Large intestine (tissue), 3 donors: ENCODE results near the gene PUDP. TPM values are rescaled to one million over a fixed set of nuclear protein-coding genes. Genes with fewer than 3 reads are reported as not detected.

Source experiments
- DNase-seq, 2 donors: peaks; one replicate each; pipeline versions ENCODE4 v3.0.0 to v3.0.0-alpha.2; 2013
- H3K27ac ChIP-seq: one replicate; pipeline ENCODE4 v1.5.1; 2013; ENCODE audit warnings: low read length
- H3K27me3 ChIP-seq: 2 replicates; pipeline ENCODE4 v1.6.1; 2013; ENCODE audit warnings: low read length; ENCODE audit not compliant: control insufficient read depth, insufficient read depth
- H3K36me3 ChIP-seq: 2 replicates; pipeline ENCODE4 v1.6.1; 2013; ENCODE audit warnings: low read length; ENCODE audit not compliant: control insufficient read depth, insufficient read depth
- H3K4me1 ChIP-seq: one replicate; pipeline ENCODE4 v1.6.1; 2013; ENCODE audit warnings: low read length; ENCODE audit not compliant: control insufficient read depth, insufficient read depth
- H3K4me3 ChIP-seq: one replicate; pipeline ENCODE4 v1.5.1; 2013; ENCODE audit warnings: low read length
- H3K9me3 ChIP-seq: one replicate; pipeline ENCODE4 v1.6.1; 2013; ENCODE audit warnings: mild to moderate bottlenecking, low read depth, low read length, moderate library complexity; ENCODE audit not compliant: control insufficient read depth
- WGBS: methylation state at CpG from one replicate; pipeline ENCODE4 v1.1.5; 2013; ENCODE audit warnings: low lambda C conversion rate; ENCODE audit not compliant: insufficient coverage; 5-methylcytosine and 5-hydroxymethylcytosine counted together
- polyA plus RNA-seq: library from polyadenylated mRNA; unstranded; fragments of 120-200 nt; gene quantifications from one replicate; pipeline ENCODE4 v1.2.1, GENCODE V29; 2013

Gene PUDP
- polyA plus RNA-seq, 1 donor, result 25.9 TPM

- no CpG with 5 or more reads among the region's 7 CpGs for WGBS
- no peaks in the 10 kb centered on the region for H3K9me3 ChIP-seq
- H3K27ac ChIP-seq, result no peak overlapping the region
- no peaks in the 10 kb centered on the region for H3K4me1 ChIP-seq
- H3K27me3 ChIP-seq, result no peaks in the 10 kb centered on the region
- no peak overlapping the region for H3K4me3 ChIP-seq
- peaks cover 5% of the 10 kb centered on the region for H3K36me3 ChIP-seq
- DNase-seq, result no peak
Measured at GRCh38 chrX:7067256-7067655, 80.7 kb downstream of the PUDP start.

- Histone ChIP-seq H3K4me1 (no peaks in the 10 kb centered on the region), H3K27me3 (no peaks in the 10 kb centered on the region), H3K36me3 (peaks cover 6% of the 10 kb centered on the region), H3K9me3 (no peaks in the 10 kb centered on the region), H3K4me3 (no peak overlapping the region), H3K27ac (no peak overlapping the region)
- no CpG with 5 or more reads among the region's 8 CpGs for WGBS
- DNase-seq, result no peak
Measured at GRCh38 chrX:7065473-7065872, 82.5 kb downstream of the PUDP start.

- no CpG with 5 or more reads among the region's 1 CpG for WGBS
- no peak overlapping the region for H3K4me3 ChIP-seq
Measured at GRCh38 chrX:7062903-7063302, 85.0 kb downstream of the PUDP start.

GRCh38 chrX:7062276-7062675 is 85.7 kb downstream of the PUDP start:
- no CpG with 5 or more reads among the region's 1 CpG for WGBS
- no peak for DNase-seq
- Histone ChIP-seq H3K27ac (no peak overlapping the region), H3K27me3 (no peaks in the 10 kb centered on the region), H3K36me3 (peaks cover 3% of the 10 kb centered on the region), H3K9me3 (no peaks in the 10 kb centered on the region), H3K4me3 (no peak overlapping the region), H3K4me1 (no peaks in the 10 kb centered on the region)

More at GRCh38 chrX:7062903-7063302, 85.0 kb downstream of the PUDP start:
- no peaks in the 10 kb centered on the region for H3K9me3 ChIP-seq
- DNase-seq, result no peak
- no peak overlapping the region for H3K27ac ChIP-seq
- peaks cover 5% of the 10 kb centered on the region for H3K36me3 ChIP-seq
- no peaks in the 10 kb centered on the region for H3K4me1 ChIP-seq
- H3K27me3 ChIP-seq, result no peaks in the 10 kb centered on the region

- no peaks in the 10 kb centered on the region for H3K4me1 ChIP-seq
- H3K4me3 ChIP-seq, result no peak overlapping the region
- no peak for DNase-seq
- no CpG with 5 or more reads among the region's 2 CpGs for WGBS
- no peaks in the 10 kb centered on the region for H3K27me3 ChIP-seq
- H3K36me3 ChIP-seq, result peaks cover 6% of the 10 kb centered on the region
- no peaks in the 10 kb centered on the region for H3K9me3 ChIP-seq
- no peak overlapping the region for H3K27ac ChIP-seq
Measured at GRCh38 chrX:7061429-7061828, 86.5 kb downstream of the PUDP start.

GRCh38 chrX:7060444-7060843 is 87.5 kb downstream of the PUDP start:
- Histone ChIP-seq H3K4me1 (peaks cover 5% of the 10 kb centered on the region), H3K27me3 (no peaks in the 10 kb centered on the region), H3K9me3 (no peaks in the 10 kb centered on the region), H3K27ac (no peak overlapping the region), H3K36me3 (peaks cover 6% of the 10 kb centered on the region), H3K4me3 (no peak overlapping the region)
- no peak for DNase-seq
- WGBS, result no CpG with 5 or more reads among the region's 6 CpGs

GRCh38 chrX:7059859-7060258 is 88.1 kb downstream of the PUDP start:
- Histone ChIP-seq H3K9me3 (no peaks in the 10 kb centered on the region), H3K4me1 (peaks cover 6% of the 10 kb centered on the region), H3K27me3 (no peaks in the 10 kb centered on the region), H3K27ac (no peak overlapping the region), H3K4me3 (no peak overlapping the region), H3K36me3 (peaks cover 6% of the 10 kb centered on the region)
- no peak for DNase-seq
- WGBS, result no CpG with 5 or more reads among the region's 5 CpGs

GRCh38 chrX:7059214-7059838 is 88.6 kb downstream of the PUDP start:
- H3K27ac ChIP-seq, result no peak overlapping the region
- peaks cover 6% of the 10 kb centered on the region for H3K4me1 ChIP-seq
- H3K9me3 ChIP-seq, result no peaks in the 10 kb centered on the region
- WGBS, result no CpG with 5 or more reads among the region's 12 CpGs
- H3K4me3 ChIP-seq, result no peak overlapping the region
- no peaks in the 10 kb centered on the region for H3K27me3 ChIP-seq
- H3K36me3 ChIP-seq, result peaks cover 6% of the 10 kb centered on the region
- no peak for DNase-seq

GRCh38 chrX:7055386-7056137 is 92.4 kb downstream of the PUDP start:
- Histone ChIP-seq H3K4me3 (no peak overlapping the region), H3K27me3 (no peaks in the 10 kb centered on the region), H3K36me3 (peaks cover 4% of the 10 kb centered on the region), H3K9me3 (no peaks in the 10 kb centered on the region), H3K27ac (no peak overlapping the region), H3K4me1 (peaks cover 6% of the 10 kb centered on the region)
- no CpG with 5 or more reads among the region's 10 CpGs for WGBS
- peak; percentile 28 to 55 for DNase-seq

GRCh38 chrX:7054219-7055216 is 93.4 kb downstream of the PUDP start:
- no peak overlapping the region for H3K4me3 ChIP-seq
- WGBS, result no CpG with 5 or more reads among the region's 14 CpGs
- peaks cover 7% of the 10 kb centered on the region for H3K36me3 ChIP-seq
- H3K27ac ChIP-seq, result no peak overlapping the region
- no peaks in the 10 kb centered on the region for H3K9me3 ChIP-seq
- no peaks in the 10 kb centered on the region for H3K27me3 ChIP-seq
- peaks cover 6% of the 10 kb centered on the region for H3K4me1 ChIP-seq
- DNase-seq, result no peak
